Measurements from ENCODE around the gene SLC15A1.

DNA sequence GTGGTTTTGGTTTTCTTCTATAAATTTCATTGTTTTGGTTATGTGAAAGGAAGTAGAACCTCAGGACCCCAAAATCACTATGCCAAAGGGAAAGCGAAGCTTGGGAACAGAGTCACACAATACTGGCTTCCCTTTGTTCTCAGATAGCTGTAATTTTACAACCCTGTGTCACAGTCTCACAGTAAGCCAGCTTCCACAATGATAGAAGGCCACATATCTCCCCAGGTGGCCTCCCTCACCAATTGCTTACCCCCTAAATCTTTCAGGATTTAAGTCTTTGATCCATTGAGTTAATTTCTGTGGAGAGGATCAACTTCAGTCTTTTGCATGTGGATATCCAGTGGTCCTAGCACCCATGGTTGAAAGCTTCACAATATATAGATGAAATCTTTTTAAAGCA, 58.7 kb downstream of the SLC15A1 start:
- TF ChIP-seq, protein P1, sequence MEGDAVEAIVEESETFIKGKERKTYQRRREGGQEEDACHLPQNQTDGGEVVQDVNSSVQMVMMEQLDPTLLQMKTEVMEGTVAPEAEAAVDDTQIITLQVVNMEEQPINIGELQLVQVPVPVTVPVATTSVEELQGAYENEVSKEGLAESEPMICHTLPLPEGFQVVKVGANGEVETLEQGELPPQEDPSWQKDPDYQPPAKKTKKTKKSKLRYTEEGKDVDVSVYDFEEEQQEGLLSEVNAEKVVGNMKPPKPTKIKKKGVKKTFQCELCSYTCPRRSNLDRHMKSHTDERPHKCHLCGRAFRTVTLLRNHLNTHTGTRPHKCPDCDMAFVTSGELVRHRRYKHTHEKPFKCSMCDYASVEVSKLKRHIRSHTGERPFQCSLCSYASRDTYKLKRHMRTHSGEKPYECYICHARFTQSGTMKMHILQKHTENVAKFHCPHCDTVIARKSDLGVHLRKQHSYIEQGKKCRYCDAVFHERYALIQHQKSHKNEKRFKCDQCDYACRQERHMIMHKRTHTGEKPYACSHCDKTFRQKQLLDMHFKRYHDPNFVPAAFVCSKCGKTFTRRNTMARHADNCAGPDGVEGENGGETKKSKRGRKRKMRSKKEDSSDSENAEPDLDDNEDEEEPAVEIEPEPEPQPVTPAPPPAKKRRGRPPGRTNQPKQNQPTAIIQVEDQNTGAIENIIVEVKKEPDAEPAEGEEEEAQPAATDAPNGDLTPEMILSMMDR (conservative IDR thresholded peaks at IDR 0.05; ENCODE audit: low read length) = no peak
- no peak for TF ChIP-seq EZH2phosphoT487 (IDR thresholded peaks at IDR 0.05; ENCODE audit: borderline replicate concordance, low read depth, low read length)

Measured in OCI-LY7 (cell line).